ENCODE measurements around the gene BBS9. TPM values are rescaled to one million over a fixed set of nuclear protein-coding genes. Genes with fewer than 3 reads are reported as not detected.

BBS9 gene
- total RNA-seq, 4 donors from 2014 or later, result 8.6 to 22.5 (median 15.8) TPM

DNA sequence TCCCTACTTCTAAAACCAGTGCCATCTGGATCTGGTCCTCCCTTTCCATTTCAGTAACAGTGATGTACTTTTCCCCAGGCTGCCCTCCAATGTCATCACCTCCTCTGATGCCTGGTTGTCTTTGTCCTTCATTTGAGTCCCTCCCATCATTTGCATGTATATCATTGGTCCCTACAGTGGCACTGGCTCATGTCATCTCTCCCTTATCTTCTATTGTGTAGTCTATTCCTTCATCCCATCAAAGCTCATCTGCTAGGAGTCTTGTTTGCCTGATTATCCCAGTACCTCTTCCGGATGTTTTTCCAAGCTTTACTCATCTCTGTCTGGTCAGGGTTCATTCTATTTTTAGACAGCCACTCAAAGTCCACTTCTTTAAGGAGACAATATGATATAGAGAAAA is 483.1 kb downstream of the BBS9 start:
- intact Hi-C loops (cut with DNase I; ENCODE audit: low total_unique reads), result no loop called here
- Histone ChIP-seq H3K4me1 (peaks cover 0 to 5% (median 0%) of the 10 kb centered on the region in 4 donors), H3K4me3 (no peak overlapping the region), H3K27ac (no peak overlapping the region), H3K36me3 (no peaks in the 10 kb centered on the region), H3K27me3 (no peaks in the 10 kb centered on the region), H3K9me3 (no peaks in the 10 kb centered on the region)
- 75 to 93% methylated on average over 1 of the region's 1 CpG for WGBS, 2 donors (ENCODE audit: low coverage in 1 of 2)
- no peak for DNase-seq
- TF ChIP-seq CTCF (IDR thresholded peaks at IDR 0.05) (no peak), EP300 (IDR thresholded peaks at IDR 0.05; ENCODE audit: low read depth) (no peak), POLR2AphosphoS5 (IDR thresholded peaks at IDR 0.05) (no peak), POLR2A (IDR thresholded peaks at IDR 0.05) (no peak)
- in situ Hi-C loops (cut with MboI; ENCODE audit: low pct_ligation_motif_present in 1 of 4, low pct_unique_long_range_greater_than_20kb in 1 of 4, low sequenced_read_pairs in 3 of 4), result no loop called here

DNA sequence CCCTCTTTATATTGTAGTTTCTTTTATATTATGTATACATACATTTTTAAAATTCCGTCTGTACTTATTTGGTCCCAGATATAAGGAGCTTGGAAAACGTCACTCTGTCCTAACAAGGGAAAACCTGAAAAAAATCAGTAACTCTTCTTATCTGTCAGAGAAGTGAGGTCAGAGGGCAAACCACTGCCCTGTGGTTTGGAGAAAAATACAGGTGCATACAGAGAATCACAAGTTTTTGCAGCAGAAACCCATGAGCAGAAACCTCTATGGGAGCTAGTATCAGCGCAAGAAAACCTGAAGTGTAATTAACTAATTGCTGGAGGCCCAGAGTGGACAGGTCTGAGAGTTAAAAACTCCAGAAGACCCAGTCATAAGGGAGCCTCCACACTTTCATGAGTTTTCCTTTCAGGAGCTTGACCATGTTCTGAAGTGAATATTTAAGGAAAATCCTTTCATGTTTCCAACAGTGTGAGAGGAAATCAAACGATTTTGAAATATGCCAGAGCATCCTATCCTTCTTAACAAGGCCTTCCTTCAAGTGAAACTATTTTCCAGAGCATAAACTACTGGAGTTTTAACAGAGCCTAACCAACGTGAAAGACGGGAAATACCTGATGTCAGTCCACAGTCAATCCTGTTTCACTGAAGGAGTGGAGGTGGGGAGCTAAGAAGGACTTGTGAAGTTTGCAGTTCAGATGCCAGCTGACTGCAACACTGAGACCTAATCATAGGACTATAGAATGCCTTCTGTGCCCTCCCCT is 485.2 kb downstream of the BBS9 start:
- intact Hi-C loops (cut with DNase I; ENCODE audit: low total_unique reads), result no loop called here
- WGBS, 2 donors (ENCODE audit: low coverage in 1 of 2), result 78 to 81% methylated on average over 6 of the region's 6 CpGs
- Histone ChIP-seq H3K4me3 (no peak overlapping the region), H3K27me3 (no peaks in the 10 kb centered on the region), H3K27ac (peak overlapping the region in 3 of 4 donors; percentile 26 to 44 (median 42)), H3K4me1 (peaks cover 0 to 5% (median 0%) of the 10 kb centered on the region in 4 donors), H3K36me3 (no peaks in the 10 kb centered on the region), H3K9me3 (no peaks in the 10 kb centered on the region)
- TF ChIP-seq EP300 (IDR thresholded peaks at IDR 0.05; ENCODE audit: low read depth), result no peak
- TF ChIP-seq CTCF (IDR thresholded peaks at IDR 0.05), result no peak
- TF ChIP-seq POLR2AphosphoS5 (IDR thresholded peaks at IDR 0.05), result peak in 1 of 3 donors; percentile 22
- no peak for DNase-seq
- in situ Hi-C loops (cut with MboI; ENCODE audit: low pct_ligation_motif_present in 1 of 4, low pct_unique_long_range_greater_than_20kb in 1 of 4, low sequenced_read_pairs in 3 of 4), result no loop called here

GRCh38 chr7:33616752-33617151 is 487.4 kb downstream of the BBS9 start:
- Histone ChIP-seq H3K4me1 (peaks cover 0 to 5% (median 0%) of the 10 kb centered on the region in 4 donors), H3K36me3 (no peaks in the 10 kb centered on the region), H3K27ac (no peak overlapping the region), H3K27me3 (no peaks in the 10 kb centered on the region), H3K9me3 (no peaks in the 10 kb centered on the region), H3K4me3 (no peak overlapping the region)
- no peak for DNase-seq
- in situ Hi-C loops (cut with MboI; ENCODE audit: low pct_ligation_motif_present in 1 of 4, low pct_unique_long_range_greater_than_20kb in 1 of 4, low sequenced_read_pairs in 3 of 4), result no loop called here
- intact Hi-C loops (cut with DNase I; ENCODE audit: low total_unique reads), result no loop called here
- 72 to 74% methylated on average over 2 of the region's 2 CpGs for WGBS, 2 donors (ENCODE audit: low coverage in 1 of 2)
- TF ChIP-seq POLR2AphosphoS5 (IDR thresholded peaks at IDR 0.05), result peak in 1 of 3 donors; percentile 52
- TF ChIP-seq CTCF (IDR thresholded peaks at IDR 0.05), result no peak

DNA sequence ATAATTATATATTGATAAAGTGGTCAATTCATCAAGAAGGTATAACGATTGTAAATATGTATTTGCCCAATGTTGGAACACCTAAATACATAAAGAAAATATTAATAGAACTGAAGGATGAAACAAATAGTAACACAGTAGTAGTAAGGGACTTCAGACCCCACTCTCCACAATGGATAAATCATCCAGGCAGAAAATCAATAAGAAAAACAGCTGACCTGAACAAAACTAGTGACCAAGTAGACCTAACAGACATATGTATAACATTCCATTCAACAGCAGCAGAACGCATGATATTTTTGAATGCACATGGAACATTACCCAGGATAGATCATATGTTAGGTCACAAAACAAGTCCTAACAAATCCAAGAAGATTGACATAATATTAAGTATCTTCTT is 489.9 kb downstream of the BBS9 start:
- TF ChIP-seq POLR2AphosphoS5 (IDR thresholded peaks at IDR 0.05) (no peak), EP300 (IDR thresholded peaks at IDR 0.05; ENCODE audit: low read depth) (no peak), POLR2A (IDR thresholded peaks at IDR 0.05) (no peak), CTCF (IDR thresholded peaks at IDR 0.05) (no peak)

More for the DNA sequence above, 489.9 kb downstream of the BBS9 start:
- WGBS, 2 donors (ENCODE audit: low coverage in 1 of 2), result 82 to 99% methylated on average over 2 of the region's 2 CpGs
- no peak for DNase-seq
- Histone ChIP-seq H3K9me3 (no peaks in the 10 kb centered on the region), H3K27me3 (no peaks in the 10 kb centered on the region), H3K27ac (no peak overlapping the region), H3K36me3 (no peaks in the 10 kb centered on the region), H3K4me3 (no peak overlapping the region), H3K4me1 (peaks cover 0 to 5% (median 0%) of the 10 kb centered on the region in 4 donors)
- intact Hi-C loops (cut with DNase I; ENCODE audit: low total_unique reads), result no loop called here
- in situ Hi-C loops (cut with MboI; ENCODE audit: low pct_ligation_motif_present in 1 of 4, low pct_unique_long_range_greater_than_20kb in 1 of 4, low sequenced_read_pairs in 3 of 4), result no loop called here
